Upper lobe of right lung (tissue), 1 donor: Measurements from ENCODE around the gene RABEP1. TPM values are rescaled to one million over a fixed set of nuclear protein-coding genes. Genes with fewer than 3 reads are reported as not detected.
A peak's percentile ranks its signal among the peaks of the same experiment; 100 is the strongest.

ENCODE experiments used
- ATAC-seq: fragments of 200-7000 bp; cut with Tn5 transposase; one replicate; pipeline ENCODE4 v1.9.1; 2020; ENCODE audit warnings: mild to moderate bottlenecking, moderate library complexity
- DNase-seq: peaks from one replicate; pipeline ENCODE4 v3.0.0-alpha.2; 2020
- H3K27ac ChIP-seq: fragments of 200-600 bp; one replicate; pipeline ENCODE4 v1.8.0; 2022
- H3K27me3 ChIP-seq: fragments of 200-600 bp; one replicate; pipeline ENCODE4 v1.8.0; 2022; ENCODE audit warnings: mild to moderate bottlenecking
- H3K36me3 ChIP-seq: fragments of 200-600 bp; one replicate; pipeline ENCODE4 v1.8.0; 2022
- H3K4me1 ChIP-seq: fragments of 200-600 bp; one replicate; pipeline ENCODE4 v1.8.0; 2022
- H3K4me3 ChIP-seq: fragments of 200-600 bp; one replicate; pipeline ENCODE4 v1.8.0; 2022; ENCODE audit warnings: mild to moderate bottlenecking
- H3K9me3 ChIP-seq: fragments of 200-600 bp; one replicate; pipeline ENCODE4 v1.8.0; 2022
- CTCF ChIP-seq: fragments of 200-600 bp; IDR thresholded peaks from one replicate; pipeline ENCODE4 v1.8.0; 2022; ENCODE audit warnings: antibody characterized with exemption
- intact Hi-C: fragments of 100-400 bp; cut with DNase I; formaldehyde crosslinking; loops from one replicate; pipeline ENCODE4 v1.11.0; 2022
- total RNA-seq: library from RNA; stranded (reverse); fragmentation: NEBNext Ultra II Directional; extraction: Animal tissue kit (Norgen Biotek cat#: 25700); gene quantifications from one replicate; pipeline ENCODE4 v1.2.1, GENCODE V29; 2021
- donor health status: DM: no; HTN: yes; CAD: no; lungs with severe emphysema.

Gene RABEP1
- total RNA-seq, 1 donor from 2014 or later: 43.9 TPM

- intact Hi-C loops: no loop called here
- H3K36me3 ChIP-seq: no peaks in the 10 kb centered on the region
- H3K27me3 ChIP-seq: no peaks in the 10 kb centered on the region
- no peak for DNase-seq
- no peaks in the 10 kb centered on the region for H3K9me3 ChIP-seq
- ATAC-seq: no peak
- H3K4me3 ChIP-seq: no peak overlapping the region
- H3K4me1 ChIP-seq: no peaks in the 10 kb centered on the region
- no peak overlapping the region for H3K27ac ChIP-seq
- TF ChIP-seq CTCF: no peak
These were observed 18.6 kb upstream of the RABEP1 start for GRCh38 chr17:5263441-5263840.

DNA sequence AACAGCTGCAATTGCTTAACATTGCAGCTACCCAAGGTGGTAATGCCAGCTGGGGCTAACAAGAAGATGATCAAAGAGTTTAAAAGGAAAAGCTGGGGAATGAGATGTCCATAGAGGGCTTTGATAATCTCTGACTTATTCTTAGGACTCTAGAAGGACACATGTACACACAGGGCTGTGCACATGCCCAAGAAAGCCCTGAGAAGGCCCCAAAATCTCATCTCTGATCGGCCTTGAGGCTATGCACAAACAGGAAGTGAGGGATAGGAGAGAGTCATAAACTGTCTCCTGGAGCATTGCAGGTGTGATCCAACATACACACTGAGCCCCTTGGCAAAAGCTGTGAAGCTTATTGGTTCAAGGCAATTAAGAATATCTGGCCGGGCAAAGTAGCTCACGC is 17.2 kb upstream of the RABEP1 start:
- no peaks in the 10 kb centered on the region for H3K9me3 ChIP-seq
- no peaks in the 10 kb centered on the region for H3K4me1 ChIP-seq
- no peak for TF ChIP-seq CTCF
- DNase-seq: no peak
- H3K27me3 ChIP-seq: no peaks in the 10 kb centered on the region
- H3K27ac ChIP-seq: no peak overlapping the region
- H3K4me3 ChIP-seq: no peak overlapping the region
- ATAC-seq: no peak
- no peaks in the 10 kb centered on the region for H3K36me3 ChIP-seq
- intact Hi-C loops: no loop called here

- intact Hi-C loops: no loop called here
- no peak for TF ChIP-seq CTCF
- no peak overlapping the region for H3K27ac ChIP-seq
- H3K4me3 ChIP-seq: no peak overlapping the region
- no peak for DNase-seq
- no peaks in the 10 kb centered on the region for H3K36me3 ChIP-seq
- no peaks in the 10 kb centered on the region for H3K4me1 ChIP-seq
- no peaks in the 10 kb centered on the region for H3K27me3 ChIP-seq
- no peak for ATAC-seq
- no peaks in the 10 kb centered on the region for H3K9me3 ChIP-seq
These were observed 12.7 kb upstream of the RABEP1 start for GRCh38 chr17:5269241-5269960.

- ATAC-seq (no peak), DNase-seq (peak; percentile 9)
- H3K4me1 ChIP-seq: no peaks in the 10 kb centered on the region
- no peaks in the 10 kb centered on the region for H3K9me3 ChIP-seq
- H3K4me3 ChIP-seq: no peak overlapping the region
- H3K36me3 ChIP-seq: no peaks in the 10 kb centered on the region
- no peak for TF ChIP-seq CTCF
- H3K27me3 ChIP-seq: no peaks in the 10 kb centered on the region
- intact Hi-C loops: no loop called here
- no peak overlapping the region for H3K27ac ChIP-seq
These were observed 9.8 kb upstream of the RABEP1 start for GRCh38 chr17:5272322-5272721.

GRCh38 chr17:5282642-5283217 is 646 bp downstream of the RABEP1 start:
- intact Hi-C loops: no loop called here
- no peak overlapping the region for H3K27ac ChIP-seq
- no peaks in the 10 kb centered on the region for H3K27me3 ChIP-seq
- H3K36me3 ChIP-seq: no peaks in the 10 kb centered on the region
- ATAC-seq (peak; percentile 59), DNase-seq (peak; percentile 76)
- H3K4me3 ChIP-seq: peak overlapping the region; percentile 69
- no peaks in the 10 kb centered on the region for H3K9me3 ChIP-seq
- H3K4me1 ChIP-seq: peaks cover 11% of the 10 kb centered on the region
- TF ChIP-seq CTCF: no peak
